Measurements from ENCODE around the gene SH3PXD2A.

GRCh38 chr10:103605359-103606096, 249.8 kb downstream of the SH3PXD2A start:
- TF ChIP-seq, protein P1, sequence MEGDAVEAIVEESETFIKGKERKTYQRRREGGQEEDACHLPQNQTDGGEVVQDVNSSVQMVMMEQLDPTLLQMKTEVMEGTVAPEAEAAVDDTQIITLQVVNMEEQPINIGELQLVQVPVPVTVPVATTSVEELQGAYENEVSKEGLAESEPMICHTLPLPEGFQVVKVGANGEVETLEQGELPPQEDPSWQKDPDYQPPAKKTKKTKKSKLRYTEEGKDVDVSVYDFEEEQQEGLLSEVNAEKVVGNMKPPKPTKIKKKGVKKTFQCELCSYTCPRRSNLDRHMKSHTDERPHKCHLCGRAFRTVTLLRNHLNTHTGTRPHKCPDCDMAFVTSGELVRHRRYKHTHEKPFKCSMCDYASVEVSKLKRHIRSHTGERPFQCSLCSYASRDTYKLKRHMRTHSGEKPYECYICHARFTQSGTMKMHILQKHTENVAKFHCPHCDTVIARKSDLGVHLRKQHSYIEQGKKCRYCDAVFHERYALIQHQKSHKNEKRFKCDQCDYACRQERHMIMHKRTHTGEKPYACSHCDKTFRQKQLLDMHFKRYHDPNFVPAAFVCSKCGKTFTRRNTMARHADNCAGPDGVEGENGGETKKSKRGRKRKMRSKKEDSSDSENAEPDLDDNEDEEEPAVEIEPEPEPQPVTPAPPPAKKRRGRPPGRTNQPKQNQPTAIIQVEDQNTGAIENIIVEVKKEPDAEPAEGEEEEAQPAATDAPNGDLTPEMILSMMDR (IDR thresholded peaks at IDR 0.05), result peak; percentile 81 to 95 (median 82)
- TF ChIP-seq POLR2AphosphoS5 (IDR thresholded peaks at IDR 0.05), result peak in 2 of 4 donors; percentile 5 to 25
- TF ChIP-seq POLR2A (IDR thresholded peaks at IDR 0.05), result no peak
- TF ChIP-seq EP300 (IDR thresholded peaks at IDR 0.05), result no peak

Data from sigmoid colon (tissue), 4 donors.